Activated CD4-positive, alpha-beta T cell treated with anti-CD3 and anti-CD28 coated beads for 48 hours (primary cell): ENCODE results near the gene PSME2.

Experiments used
- DNase-seq: peaks from one replicate; pipeline ENCODE4 v3.0.0-alpha.2; 2020

The PSME2 gene

DNA sequence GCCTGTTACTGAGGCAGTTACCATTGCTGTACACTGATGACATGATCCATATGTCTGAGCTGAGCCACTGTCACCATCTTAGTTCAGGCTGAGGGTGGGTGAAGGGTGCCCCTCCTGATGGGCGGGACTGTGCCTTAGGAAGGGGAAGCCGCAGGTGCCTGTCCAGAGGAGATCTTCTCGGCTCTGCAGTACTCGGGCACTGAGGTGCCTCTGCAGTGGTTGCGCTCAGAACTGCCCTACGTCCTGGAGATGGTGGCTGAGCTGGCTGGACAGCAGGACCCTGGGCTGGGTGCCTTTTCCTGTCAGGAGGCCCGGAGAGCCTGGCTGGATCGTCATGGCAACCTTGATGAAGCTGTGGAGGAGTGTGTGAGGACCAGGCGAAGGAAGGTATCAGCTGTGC lies 4.6 kb upstream of the PSME2 start:
- no peak for DNase-seq

DNA sequence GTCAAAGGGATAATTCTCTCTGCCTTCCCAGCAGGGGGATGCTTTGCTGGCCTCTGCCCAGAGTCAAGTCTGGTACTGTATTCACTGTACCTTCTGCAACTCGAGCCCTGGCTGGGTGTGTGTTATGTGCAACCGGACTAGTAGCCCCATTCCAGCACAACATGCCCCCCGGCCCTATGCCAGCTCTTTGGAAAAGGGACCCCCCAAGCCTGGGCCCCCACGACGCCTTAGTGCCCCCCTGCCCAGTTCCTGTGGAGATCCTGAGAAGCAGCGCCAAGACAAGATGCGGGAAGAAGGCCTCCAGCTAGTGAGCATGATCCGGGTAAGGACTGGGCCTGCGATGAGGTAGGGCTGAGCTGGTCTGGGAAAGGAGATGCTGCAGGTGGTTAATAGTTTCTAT lies 4.2 kb upstream of the PSME2 start:
- DNase-seq = no peak

DNA sequence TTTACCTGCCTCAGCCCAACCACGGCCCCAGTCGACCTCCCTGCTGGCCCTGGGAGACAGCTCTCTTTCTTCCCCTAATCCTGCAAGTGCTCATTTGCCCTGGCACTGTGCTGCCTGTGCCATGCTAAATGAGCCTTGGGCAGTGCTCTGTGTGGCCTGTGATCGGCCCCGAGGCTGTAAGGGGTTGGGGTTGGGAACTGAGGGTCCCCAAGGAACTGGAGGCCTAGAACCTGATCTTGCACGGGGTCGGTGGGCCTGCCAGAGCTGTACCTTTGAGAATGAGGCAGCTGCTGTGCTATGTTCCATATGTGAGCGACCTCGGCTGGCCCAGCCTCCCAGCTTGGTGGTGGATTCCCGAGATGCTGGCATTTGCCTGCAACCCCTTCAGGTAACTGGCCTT lies 3.7 kb upstream of the PSME2 start:
- DNase-seq = no peak

DNA sequence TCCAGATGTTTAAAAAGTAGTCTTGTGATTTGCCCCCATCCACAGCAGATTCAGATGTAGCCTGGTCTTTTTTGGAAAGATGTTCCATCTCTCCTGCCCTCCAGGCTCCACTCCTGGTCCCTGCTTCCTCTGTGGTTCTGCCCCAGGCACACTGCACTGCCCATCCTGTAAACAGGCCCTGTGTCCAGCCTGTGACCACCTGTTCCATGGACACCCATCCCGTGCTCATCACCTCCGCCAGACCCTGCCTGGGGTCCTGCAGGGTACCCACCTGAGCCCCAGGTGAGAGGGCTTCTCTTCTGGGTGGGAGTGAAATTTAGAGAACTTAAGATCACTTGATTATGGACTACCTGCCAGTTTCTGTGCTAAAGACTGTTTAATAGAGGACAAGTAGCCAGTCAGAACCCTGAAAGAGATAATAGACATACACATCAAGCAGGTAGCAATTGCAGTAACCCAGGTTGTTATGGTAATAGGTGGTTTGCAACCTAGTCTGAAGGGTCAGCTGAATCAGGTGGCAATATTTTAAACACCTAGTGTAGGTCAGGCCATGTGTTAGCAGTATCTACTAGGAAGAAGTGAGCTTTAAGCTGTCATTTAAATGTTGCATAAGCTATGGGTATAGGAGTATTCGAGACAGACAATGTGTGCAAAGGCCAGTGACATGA lies 3.0 kb upstream of the PSME2 start:
- no peak for DNase-seq

DNA sequence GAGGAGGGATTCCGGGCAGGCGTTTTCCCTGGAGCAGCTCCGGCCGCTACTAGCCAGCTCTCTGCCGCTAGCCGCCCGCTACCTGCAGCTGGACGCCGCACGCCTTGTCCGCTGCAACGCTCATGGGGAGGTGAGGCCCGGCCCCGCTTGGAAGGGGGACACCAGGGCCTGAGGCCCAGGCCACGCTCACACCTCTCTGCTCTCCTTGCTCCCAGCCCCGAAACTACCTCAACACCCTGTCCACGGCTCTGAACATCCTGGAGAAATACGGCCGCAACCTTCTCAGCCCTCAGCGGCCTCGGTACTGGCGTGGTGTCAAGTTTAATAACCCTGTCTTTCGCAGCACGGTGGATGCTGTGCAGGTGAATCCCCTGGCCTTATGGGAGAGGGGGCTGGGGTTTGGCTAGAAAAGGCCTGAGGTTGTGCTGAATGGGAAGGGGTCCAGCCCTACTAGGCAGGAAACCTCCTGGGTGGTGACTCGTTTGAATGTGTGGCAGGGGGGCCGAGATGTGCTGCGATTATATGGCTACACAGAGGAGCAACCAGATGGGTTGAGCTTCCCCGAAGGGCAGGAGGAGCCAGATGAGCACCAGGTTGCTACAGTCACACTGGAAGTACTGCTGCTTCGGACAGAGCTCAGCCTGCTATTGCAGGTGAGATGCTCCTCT lies 1.5 kb upstream of the PSME2 start:
- peak; percentile 21 for DNase-seq

DNA sequence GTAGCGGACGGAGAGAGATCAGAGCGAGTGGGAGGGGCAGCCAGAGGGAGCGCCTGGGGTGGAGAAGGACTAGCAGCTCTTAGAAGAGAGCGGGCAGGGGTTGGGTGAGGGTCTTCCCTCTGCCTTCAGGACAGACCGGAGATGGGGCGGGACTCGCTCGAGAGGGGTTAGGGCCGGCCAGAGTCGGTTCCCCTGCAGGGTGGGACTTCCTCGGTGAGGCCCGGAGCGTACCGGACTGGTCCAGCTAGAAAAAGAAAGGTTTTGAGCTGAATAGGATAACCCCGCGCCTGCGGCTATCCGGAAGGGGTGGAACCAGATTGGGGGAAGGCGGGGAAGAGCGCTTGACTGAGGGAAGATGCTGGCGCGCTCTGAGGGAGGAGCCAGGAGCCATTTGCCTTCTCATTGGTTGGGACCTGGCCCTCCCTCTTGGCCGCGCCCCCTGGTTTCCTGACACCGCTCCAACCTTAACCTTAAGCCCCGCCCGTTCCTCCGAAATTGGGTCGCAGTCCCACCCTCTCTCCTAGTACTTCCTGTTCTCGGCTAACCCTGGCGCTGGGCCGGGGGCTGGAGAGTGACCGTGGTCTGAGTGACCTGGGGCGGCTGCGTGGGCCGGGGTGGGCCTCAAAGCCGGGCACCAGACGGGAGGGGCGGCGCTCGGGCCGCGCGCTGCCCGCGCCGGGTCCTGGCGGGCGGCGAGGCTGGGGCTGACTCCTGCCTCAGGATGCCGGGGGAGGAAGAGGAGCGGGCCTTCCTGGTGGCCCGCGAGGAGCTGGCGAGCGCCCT lies 759 bp upstream of the PSME2 start, which contains the start of gene RNF31:
Gene RNF31, plus strand, starts transcription at position 521 of the 783 bp plus-strand sequence. Its CDS starts 201 bp downstream, at position 722.
- DNase-seq = peak; percentile 99

DNA sequence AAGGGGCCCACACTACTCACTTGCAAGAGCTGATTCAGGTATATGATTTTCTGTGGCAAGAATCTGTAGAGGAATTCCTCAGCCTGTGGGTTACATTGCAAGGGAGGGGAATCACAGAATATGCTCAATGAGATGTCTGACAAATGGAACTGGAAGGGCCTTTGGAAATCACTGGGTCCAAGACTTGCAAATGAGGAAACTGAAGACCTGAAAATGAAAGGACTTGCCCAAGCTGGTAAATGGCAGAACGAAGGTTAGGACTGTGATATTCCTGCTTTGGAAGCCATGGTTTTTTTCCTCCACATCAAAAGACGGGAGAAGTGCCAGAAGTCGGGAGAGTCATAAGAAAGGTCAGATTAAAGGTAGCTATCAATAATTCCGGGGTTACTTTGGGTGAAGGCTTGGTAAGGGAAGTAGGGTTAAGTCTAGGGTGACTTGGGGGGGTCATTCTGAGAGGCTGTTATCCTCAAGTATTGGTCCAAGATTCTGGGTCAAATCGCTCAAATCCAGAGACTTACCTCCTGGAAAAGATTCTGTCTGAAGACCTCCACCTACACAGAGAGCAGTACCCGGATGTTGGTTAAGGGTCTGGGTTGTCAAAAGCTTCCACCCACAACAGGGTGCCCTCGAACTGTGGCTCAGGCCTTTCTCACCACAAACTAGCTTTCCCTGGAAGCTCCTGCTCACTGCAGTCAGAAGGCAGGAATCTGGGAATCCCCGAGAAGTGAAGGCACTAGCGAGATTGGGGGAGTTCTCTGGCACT lies 539 bp downstream of the PSME2 start:
- DNase-seq = no peak

DNA sequence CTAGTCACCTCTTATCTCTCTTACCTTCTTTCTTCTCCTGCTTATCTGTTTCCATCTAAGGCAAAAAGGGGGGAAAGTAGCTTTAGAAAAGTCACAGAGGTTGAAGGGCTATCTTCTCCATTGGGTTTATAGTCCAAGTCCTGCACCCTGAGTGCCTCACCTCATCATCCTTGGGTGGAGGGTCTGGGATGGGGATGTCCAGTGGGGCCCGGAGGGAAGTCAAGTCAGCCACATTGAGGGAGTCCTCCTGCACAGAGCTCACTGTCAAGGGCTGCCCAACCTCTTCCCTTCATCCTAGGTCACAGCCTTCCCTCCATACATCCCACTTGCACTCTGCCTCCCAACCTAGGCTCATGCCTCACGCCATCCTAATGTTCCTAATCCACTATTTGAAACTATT lies 1.2 kb downstream of the PSME2 start:
- DNase-seq = no peak

DNA sequence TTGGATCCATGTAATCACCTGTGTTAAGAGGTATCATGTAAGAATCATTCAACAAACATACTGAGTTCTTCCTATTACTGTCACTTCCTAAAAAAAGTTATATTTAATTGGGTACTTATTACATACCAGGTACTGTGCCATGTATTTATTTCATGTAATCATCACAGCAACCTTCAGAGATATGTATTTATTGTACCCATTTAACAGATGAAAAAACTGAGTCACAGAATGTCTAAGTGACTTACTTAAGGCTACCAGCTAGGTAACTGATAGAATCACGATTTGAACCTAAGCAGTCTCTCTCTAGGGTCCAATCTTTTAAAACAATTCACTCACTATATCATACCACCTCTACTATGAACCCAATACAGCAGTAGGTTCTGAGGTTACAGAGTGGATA lies 2.0 kb downstream of the PSME2 start:
- no peak for DNase-seq

DNA sequence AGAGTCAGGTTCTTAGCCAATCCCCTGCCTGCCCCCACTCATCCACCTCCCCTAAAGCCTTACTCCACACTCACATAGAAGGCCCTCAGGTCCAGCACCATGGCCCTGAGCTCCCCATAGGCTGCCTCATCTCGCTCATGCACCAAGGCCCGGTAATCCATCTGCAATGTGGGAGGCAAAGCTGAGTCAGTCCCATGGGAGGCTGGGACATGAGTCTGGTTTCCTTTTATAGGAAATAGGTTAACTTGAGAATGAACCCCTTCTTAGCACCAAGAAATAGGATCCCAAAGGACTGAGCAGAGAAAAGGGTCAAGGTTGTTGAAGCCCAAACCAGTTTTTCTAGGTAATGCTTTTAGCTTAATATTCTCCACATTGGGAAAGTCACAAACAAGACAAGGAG lies 2.9 kb downstream of the PSME2 start:
- no peak for DNase-seq

DNA sequence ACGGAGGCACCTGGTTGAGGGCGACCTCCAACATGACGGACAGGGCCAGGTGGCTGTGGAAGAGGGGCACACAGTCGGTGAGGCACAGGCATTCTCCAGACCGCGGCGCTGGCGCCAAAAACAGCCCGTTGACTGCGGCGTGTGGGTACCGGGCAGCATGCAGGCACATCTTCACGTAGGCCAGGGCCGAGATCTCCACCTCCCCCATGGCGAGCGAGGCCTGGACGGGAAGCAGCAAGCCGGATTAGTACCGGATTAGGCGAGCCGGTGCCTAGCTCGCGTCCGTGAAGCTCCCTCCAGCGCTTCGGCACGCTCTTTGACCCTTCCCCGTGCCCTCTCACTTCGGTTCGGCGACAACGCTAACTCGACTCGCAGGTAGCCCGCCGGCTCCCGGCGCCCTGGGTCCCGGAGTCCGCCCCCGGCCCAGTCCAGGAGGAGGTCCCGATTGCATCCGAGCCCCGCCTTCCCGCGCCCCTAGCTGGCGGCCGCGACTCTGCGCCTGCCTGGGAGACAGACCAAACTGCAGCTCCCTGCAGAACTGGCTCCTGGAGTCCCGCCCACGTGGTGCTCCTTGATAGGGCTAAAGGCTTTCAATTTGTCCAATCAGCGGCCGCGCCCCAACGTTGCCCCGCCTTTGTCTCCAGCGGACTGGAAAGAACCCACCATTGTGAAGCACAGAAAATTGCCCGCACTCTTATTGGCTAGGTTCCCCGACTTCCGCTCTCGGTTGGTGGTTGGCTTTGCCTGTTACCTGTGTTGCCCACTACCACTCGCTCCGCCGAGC lies 5.1 kb downstream of the PSME2 start, which contains the start of gene EMC9:
Gene EMC9, minus strand, starts transcription at position 495 of the 784 bp plus-strand sequence. Its CDS starts 287 bp downstream, at position 208.
- peak; percentile 100 for DNase-seq

DNA sequence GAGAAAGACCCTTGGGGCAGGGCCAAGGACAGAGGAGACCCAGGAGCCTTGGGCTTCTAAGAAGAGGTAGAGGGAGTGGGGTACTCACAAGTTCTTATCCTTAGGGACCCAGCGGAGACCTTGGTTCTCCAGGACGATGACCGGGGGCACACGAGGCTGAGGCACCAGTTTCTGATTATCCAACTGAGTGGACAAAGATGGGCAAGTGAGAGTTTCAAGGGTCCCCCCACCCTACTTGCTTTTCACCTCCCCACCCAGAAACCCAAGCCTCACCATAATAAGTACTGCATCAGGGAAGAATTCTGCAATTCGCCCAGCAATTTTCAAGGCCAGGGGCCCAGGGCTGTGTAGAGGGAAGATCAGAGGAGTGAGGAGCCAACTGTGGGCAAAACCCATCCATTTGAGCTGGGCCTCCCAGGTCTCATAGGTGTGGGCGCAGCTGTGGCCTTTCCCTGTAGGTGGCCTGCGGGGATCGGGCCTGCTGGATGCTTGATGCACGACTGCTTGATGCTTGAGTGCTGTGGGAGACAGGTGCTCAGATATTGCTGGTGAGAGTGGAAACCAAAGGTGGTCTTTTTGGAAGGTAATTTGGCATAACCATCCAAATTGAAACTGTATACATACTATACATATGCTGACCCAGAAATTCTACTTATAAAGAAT lies 7.0 kb downstream of the PSME2 start:
- DNase-seq = peak; percentile 55

DNA sequence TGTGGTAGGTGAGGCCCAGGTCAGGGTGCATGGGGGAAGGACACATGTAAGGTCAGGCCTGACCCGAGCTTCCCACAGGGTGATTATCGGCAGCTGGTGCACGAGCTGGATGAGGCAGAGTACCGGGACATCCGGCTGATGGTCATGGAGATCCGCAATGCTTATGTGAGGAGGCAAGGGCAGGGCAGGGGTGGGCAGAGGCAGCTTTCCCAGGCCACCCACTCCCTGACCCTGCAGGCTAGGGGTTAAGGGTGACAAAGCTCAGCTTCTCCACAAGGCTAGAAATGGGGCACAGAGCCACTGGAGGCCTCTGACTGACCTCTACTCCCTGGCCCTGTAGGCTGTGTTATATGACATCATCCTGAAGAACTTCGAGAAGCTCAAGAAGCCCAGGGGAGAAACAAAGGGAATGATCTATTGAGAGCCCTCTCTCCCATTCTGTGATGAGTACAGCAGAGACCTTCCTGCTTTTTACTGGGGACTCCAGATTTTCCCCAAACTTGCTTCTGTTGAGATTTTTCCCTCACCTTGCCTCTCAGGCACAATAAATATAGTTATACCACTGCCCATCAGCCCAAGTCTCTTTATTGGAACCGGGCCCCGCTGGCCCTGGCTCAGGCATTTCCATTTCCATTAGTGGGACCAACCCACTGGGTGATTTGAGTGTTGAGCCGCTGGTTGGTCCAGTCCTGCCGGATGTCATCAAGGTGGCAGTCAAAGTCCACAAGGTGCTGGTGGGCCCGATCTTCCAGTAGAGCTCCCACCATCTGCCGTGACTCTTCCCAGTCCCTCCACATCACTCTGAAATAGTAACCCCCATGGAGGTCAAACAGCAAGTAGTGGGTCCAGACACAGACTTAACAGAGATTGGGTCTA lies 7.8 kb downstream of the PSME2 start:
- DNase-seq = no peak

DNA sequence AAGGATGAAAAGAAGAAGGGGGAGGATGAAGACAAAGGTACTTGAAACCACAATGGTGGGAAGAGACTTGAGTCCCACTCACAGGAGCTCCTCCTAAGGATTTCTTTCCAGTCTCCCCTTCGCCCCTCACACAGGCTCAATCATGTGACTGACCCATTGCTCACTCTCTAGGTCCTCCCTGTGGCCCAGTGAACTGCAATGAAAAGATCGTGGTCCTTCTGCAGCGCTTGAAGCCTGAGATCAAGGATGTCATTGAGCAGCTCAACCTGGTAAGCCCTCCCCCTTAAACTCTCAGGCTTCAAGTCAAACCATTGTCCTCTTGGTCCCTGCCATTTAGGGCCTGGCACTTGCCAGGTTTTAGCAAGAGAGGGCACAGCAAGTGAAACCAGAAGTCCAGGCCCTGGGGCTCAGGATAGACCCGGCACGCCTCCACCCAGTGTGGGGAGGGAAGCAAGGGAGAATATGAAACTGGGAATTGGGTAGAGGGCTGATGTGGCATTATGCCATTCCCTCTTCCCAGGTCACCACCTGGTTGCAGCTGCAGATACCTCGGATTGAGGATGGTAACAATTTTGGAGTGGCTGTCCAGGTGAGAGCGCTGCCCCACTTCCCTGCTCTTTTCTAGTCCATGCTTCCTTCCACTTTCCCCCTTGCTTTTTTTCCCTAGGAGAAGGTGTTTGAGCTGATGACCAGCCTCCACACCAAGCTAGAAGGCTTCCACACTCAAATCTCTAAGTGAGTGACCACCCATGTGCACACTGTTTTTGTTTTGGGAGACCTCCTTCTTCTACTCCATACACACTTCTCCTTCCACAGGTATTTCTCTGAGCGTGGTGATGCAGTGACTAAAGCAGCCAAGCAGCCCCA lies 8.6 kb downstream of the PSME2 start:
- no peak for DNase-seq

DNA sequence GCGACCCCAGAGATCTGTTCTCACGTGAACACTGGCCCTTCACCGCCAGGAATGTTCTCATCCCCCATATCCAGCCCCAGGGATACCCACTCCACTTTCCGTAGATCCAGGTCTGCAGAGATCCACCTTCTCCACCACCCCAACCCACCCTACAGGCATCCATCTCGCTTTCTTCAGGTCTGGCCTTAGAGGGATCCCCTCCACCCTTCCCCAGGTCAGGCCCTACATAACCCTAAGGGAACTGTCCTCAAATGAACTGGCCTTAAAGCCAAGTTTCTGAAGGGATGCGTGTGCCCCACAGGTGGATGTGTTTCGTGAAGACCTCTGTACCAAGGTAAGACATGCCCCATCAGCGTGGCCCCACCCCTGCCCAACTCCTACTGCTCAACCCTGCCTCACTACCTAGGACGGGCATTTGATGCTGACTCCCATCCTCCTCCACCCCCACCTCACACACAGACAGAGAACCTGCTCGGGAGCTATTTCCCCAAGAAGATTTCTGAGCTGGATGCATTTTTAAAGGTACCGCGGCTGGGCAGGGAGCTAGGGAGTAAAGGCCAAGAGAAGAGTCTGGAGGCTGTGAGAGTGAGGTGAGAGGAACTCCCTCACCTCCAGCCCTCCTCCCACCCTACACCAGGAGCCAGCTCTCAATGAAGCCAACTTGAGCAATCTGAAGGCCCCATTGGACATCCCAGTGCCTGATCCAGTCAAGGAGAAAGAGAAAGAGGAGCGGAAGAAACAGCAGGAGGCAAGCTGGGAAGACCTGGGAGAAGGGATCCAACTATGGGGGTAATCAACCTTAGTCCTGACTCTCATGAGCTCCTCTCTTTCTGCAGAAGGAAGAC lies 9.5 kb downstream of the PSME2 start:
- DNase-seq = peak; percentile 39

DNA sequence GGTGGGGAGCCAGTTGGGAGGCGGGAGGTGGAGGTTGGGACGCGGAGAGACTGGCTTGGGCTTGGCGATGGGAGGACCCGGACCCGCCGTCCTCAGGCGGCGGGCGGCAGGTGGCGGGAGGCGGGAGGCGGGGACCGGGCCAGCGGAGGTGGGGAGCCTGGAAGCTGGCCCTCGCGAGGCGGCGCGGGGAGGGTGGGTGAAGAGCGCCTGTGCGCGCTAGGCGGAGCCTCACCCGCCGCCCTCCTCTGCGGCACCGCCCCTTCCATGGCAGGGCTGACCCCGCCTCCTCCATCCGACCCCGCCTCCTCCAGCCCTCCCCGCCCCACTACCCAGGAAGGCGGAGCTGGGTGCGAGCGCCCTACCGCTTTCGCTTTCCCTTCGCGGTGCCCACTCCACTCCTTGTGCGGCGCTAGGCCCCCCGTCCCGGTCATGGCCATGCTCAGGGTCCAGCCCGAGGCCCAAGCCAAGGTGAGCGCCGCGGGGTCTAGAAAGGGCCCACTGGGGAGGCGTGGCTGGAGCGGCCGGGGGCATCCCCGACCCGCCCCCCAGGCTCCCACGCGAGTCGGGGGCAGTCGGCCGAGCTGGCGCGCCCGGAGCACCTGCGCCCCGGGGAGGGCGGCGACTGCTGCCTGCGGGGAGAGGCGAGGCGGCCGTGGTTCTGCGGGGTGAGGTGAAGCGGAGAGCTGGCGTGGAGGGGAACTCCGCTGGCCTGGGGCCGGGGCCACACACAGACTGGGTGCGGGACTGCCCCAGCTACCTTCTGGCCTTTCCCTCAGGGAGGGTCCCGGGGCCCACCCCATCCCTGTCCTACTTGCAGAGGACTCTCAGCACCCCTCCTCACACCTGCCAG lies 10.4 kb downstream of the PSME2 start, which contains the start of gene PSME1:
Gene PSME1, plus strand, starts transcription at position 361 of the 850 bp plus-strand sequence. Its CDS starts 69 bp downstream, at position 430.
- DNase-seq = peak; percentile 95

DNA sequence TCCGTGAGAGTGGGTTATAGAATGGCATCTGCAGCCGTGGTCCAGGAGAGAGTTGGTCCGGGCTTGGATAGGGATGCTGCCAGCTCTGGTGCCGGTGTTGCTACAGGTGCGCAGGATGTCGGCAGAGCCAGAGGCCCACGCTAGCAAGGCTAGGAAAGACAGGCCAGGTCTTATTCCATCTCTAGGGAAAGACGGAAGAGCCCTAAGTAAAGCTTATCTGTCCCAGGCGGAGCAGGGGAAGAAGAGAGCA lies 10.9 kb downstream of the PSME2 start:
- peak; percentile 24 for DNase-seq

DNA sequence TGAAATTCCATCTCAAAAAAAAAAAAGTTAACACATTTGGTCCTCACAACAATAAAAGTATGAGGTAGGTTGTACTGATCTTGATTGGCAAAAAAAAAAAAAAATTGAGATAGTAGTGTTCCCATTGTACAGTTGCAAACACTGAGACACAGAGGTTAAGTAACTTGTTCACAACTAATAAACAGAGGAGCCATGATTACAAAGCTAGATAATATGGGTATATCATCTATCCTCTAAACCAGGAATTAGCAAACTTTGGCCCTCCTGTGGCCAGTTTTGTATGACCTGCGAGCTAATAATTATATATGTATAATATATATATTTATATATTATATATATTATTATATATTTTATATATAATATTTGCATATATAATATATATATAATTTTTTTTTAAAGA lies 12.7 kb downstream of the PSME2 start:
- no peak for DNase-seq
